Prostate gland (tissue), 2 donors: ENCODE results near the gene ZDHHC17. TPM values are rescaled to one million over a fixed set of nuclear protein-coding genes. Genes with fewer than 3 reads are reported as not detected.

Experiments
- DNase-seq: peaks from one replicate; pipeline ENCODE4 v3.0.0-alpha.2; 2019; ENCODE audit warnings: low spot score
- H3K27ac ChIP-seq, 2 donors: fragments of 200-600 bp; sonication (generic); 2 replicates each; pipeline ENCODE4 v1.5.1; 2017 to 2019
- H3K27me3 ChIP-seq: fragments of 200-600 bp; sonication (generic); replicated peaks from 2 replicates; pipeline ENCODE4 v1.5.1; 2019; ENCODE audit not compliant: insufficient read depth
- H3K36me3 ChIP-seq, 2 donors: fragments of 200-600 bp; sonication (generic); 1 replicate in 1 of 2; 2 replicates in 1 of 2; pipeline versions ENCODE4 v1.5.1 to v1.8.1; 2017 to 2019
- H3K4me1 ChIP-seq: fragments of 200-600 bp; sonication (generic); replicated peaks from 2 replicates; pipeline ENCODE4 v1.5.1; 2019
- H3K4me3 ChIP-seq, 2 donors: fragments of 200-600 bp; sonication (generic); 2 replicates each; pipeline ENCODE4 v1.5.1; 2017 to 2019
- H3K9me3 ChIP-seq: fragments of 200-600 bp; sonication (generic); 2 replicates; pipeline ENCODE4 v1.5.1; 2017
- CTCF ChIP-seq, 4 experiments: fragments of 200-600 bp in 2 of 4; fragments of 450-650 bp in 2 of 4; sonication (generic) in 2 of 4; IDR thresholded peaks; 1 replicate in 3 of 4; 2 replicates in 1 of 4; pipeline ENCODE4 v1.5.1; 2016 to 2019; ENCODE audit warnings: antibody characterized with exemption in 4 of 4, mild to moderate bottlenecking in 2 of 4, moderate library complexity in 2 of 4
- POLR2A ChIP-seq: fragments of 450-650 bp; IDR thresholded peaks from one replicate; pipeline ENCODE4 v1.6.1; 2016; ENCODE audit warnings: antibody characterized with exemption, mild to moderate bottlenecking
- POLR2AphosphoS5 ChIP-seq: sonication (generic); formaldehyde crosslinking; IDR thresholded peaks from one replicate; pipeline ENCODE4 v1.6.1; 2017; ENCODE audit warnings: antibody characterized with exemption
- WGBS: methylation state at CpG from one replicate; pipeline ENCODE4 v1.1.5; 2018; 5-methylcytosine and 5-hydroxymethylcytosine counted together
- intact Hi-C: fragments of 100-400 bp; cut with DNase I; formaldehyde crosslinking; loops from one replicate; pipeline ENCODE4 v1.14.2; 2022
- total RNA-seq, 2 donors: library from RNA; depleted of rRNA; stranded (reverse); fragments of >200 nt; gene quantifications; one replicate each; pipeline ENCODE4 v1.1.0, GENCODE V29; 2016

ZDHHC17 gene
- total RNA-seq, 2 donors from 2014 or later = 21.6 to 34.6 TPM

GRCh38 chr12:76856018-76856644 is 92.2 kb downstream of the ZDHHC17 start:
- Histone ChIP-seq H3K4me1 (no peaks in the 10 kb centered on the region), H3K36me3 (no peaks in the 10 kb centered on the region), H3K27me3 (no peaks in the 10 kb centered on the region), H3K27ac (no peak overlapping the region), H3K9me3 (no peaks in the 10 kb centered on the region), H3K4me3 (no peak overlapping the region)
- 88% methylated on average over 1 of the region's 1 CpG for WGBS
- TF ChIP-seq POLR2A (no peak), CTCF (IDR thresholded peaks at IDR 0.05) (no peak), POLR2AphosphoS5 (no peak)
- no peak for DNase-seq
- intact Hi-C loops = no loop called here

- intact Hi-C loops = no loop called here
- 69% methylated on average over 4 of the region's 4 CpGs for WGBS
- TF ChIP-seq POLR2A (no peak), POLR2AphosphoS5 (no peak), CTCF (IDR thresholded peaks at IDR 0.05) (no peak)
Measured at GRCh38 chr12:76859611-76860010, 95.7 kb downstream of the ZDHHC17 start.

GRCh38 chr12:76860256-76860655 is 96.3 kb downstream of the ZDHHC17 start:
- no peak for DNase-seq
- no peak overlapping the region for H3K27ac ChIP-seq
- no peak for TF ChIP-seq POLR2A
- TF ChIP-seq POLR2AphosphoS5 = no peak
- no peak for TF ChIP-seq CTCF (IDR thresholded peaks at IDR 0.05)
- no peaks in the 10 kb centered on the region for H3K9me3 ChIP-seq
- intact Hi-C loops = no loop called here
- no peaks in the 10 kb centered on the region for H3K36me3 ChIP-seq
- H3K27me3 ChIP-seq = no peaks in the 10 kb centered on the region
- WGBS = 47% methylated on average over 3 of the region's 3 CpGs
- no peaks in the 10 kb centered on the region for H3K4me1 ChIP-seq
- no peak overlapping the region for H3K4me3 ChIP-seq

More at GRCh38 chr12:76859611-76860010, 95.7 kb downstream of the ZDHHC17 start:
- no peaks in the 10 kb centered on the region for H3K27me3 ChIP-seq
- H3K27ac ChIP-seq = no peak overlapping the region
- no peaks in the 10 kb centered on the region for H3K4me1 ChIP-seq
- H3K9me3 ChIP-seq = no peaks in the 10 kb centered on the region
- H3K36me3 ChIP-seq = no peaks in the 10 kb centered on the region
- H3K4me3 ChIP-seq = no peak overlapping the region
- no peak for DNase-seq

GRCh38 chr12:76863005-76863670 is 99.2 kb downstream of the ZDHHC17 start:
- no peaks in the 10 kb centered on the region for H3K4me1 ChIP-seq
- no peaks in the 10 kb centered on the region for H3K36me3 ChIP-seq
- no peak overlapping the region for H3K27ac ChIP-seq
- H3K4me3 ChIP-seq = no peak overlapping the region
- intact Hi-C loops = no loop called here
- no peaks in the 10 kb centered on the region for H3K27me3 ChIP-seq
- 85% methylated on average over 12 of the region's 12 CpGs for WGBS
- H3K9me3 ChIP-seq = no peaks in the 10 kb centered on the region
- no peak for DNase-seq
- no peak for TF ChIP-seq POLR2AphosphoS5
- no peak for TF ChIP-seq POLR2A
- TF ChIP-seq CTCF (IDR thresholded peaks at IDR 0.05) = no peak

GRCh38 chr12:76863837-76864236 is 99.9 kb downstream of the ZDHHC17 start:
- Histone ChIP-seq H3K9me3 (no peaks in the 10 kb centered on the region), H3K27me3 (no peaks in the 10 kb centered on the region), H3K27ac (no peak overlapping the region), H3K4me1 (no peaks in the 10 kb centered on the region), H3K36me3 (no peaks in the 10 kb centered on the region), H3K4me3 (no peak overlapping the region)
- no peak for DNase-seq
- WGBS = 59% methylated on average over 4 of the region's 4 CpGs
- TF ChIP-seq POLR2A (no peak), CTCF (IDR thresholded peaks at IDR 0.05) (no peak), POLR2AphosphoS5 (no peak)
- intact Hi-C loops = no loop called here
